NT2/D1 (cell line): Measurements from ENCODE around the gene TMEM187.
A peak's percentile ranks its signal among the peaks of the same experiment; 100 is the strongest.

Experiments
- DNase-seq: peaks from one replicate; pipeline ENCODE4 v3.0.0-alpha.2; 2011; ENCODE audit warnings: low read depth, low spot score
- H3K27me3 ChIP-seq: 2 replicates; pipeline ENCODE4 v1.6.0; 2011; ENCODE audit warnings: mild to moderate bottlenecking; ENCODE audit not compliant: insufficient read length, insufficient read depth
- H3K36me3 ChIP-seq: 2 replicates; pipeline ENCODE4 v1.6.1; 2011; ENCODE audit warnings: mild to moderate bottlenecking, low read length, mixed read lengths; ENCODE audit not compliant: insufficient read depth, insufficient read length
- H3K4me1 ChIP-seq: 2 replicates; pipeline ENCODE4 v1.5.1; 2011; ENCODE audit not compliant: insufficient read depth, insufficient read length
- H3K4me3 ChIP-seq: 2 replicates; pipeline ENCODE4 v1.5.1; 2011; ENCODE audit warnings: low read depth; ENCODE audit not compliant: insufficient read length
- H3K9ac ChIP-seq: 2 replicates; pipeline ENCODE4 v1.6.0; 2011; ENCODE audit warnings: low read depth; ENCODE audit not compliant: insufficient read length
- H3K9me3 ChIP-seq: 2 replicates; pipeline ENCODE4 v1.5.1; 2011; ENCODE audit warnings: mild to moderate bottlenecking, low read length; ENCODE audit not compliant: insufficient read depth
- SUZ12 ChIP-seq: IDR thresholded peaks from 2 replicates; pipeline ENCODE4 v1.6.1; 2011; ENCODE audit not compliant: insufficient read length, insufficient read depth; ENCODE audit errors: extremely low read depth
- YY1 ChIP-seq: IDR thresholded peaks from 2 replicates; pipeline ENCODE4 v1.6.1; 2011; ENCODE audit not compliant: insufficient read length, insufficient read depth
- ZNF274 ChIP-seq: IDR thresholded peaks from 2 replicates; pipeline ENCODE4 v1.6.1; 2011; ENCODE audit warnings: mild to moderate bottlenecking, low read depth, low read length

TMEM187 gene

DNA sequence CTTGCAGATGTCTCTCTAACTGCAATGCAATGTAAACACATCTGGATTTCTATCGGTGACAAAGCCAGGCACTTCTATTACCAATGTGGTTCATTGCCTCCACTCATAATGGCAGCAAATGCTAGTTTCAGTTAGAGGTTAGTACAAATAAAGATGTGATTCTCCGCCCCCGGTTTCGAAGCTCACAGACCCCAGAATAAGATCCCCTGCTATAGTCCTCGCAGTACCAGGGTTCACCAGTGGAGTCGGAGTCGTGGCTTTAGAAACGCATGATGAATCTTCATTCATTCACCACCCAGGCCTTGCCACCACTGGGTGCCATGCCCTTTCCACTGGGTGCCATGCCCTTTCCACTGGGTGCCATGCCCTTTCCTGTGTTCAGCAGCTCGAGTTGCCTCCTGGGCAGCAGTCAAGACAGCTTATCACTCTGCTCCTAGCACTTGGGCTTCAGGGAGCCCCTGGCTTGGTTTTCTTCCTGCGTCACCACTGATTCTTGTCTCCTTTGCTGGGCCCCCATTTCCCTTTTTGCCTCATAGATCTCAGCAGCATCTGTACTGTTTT lies 34.2 kb upstream of the TMEM187 start:
- H3K36me3 ChIP-seq, result no peaks in the 10 kb centered on the region
- no peak overlapping the region for H3K9ac ChIP-seq
- no peak overlapping the region for H3K4me3 ChIP-seq
- H3K4me1 ChIP-seq, result peaks cover 3% of the 10 kb centered on the region
- DNase-seq, result no peak
- no peaks in the 10 kb centered on the region for H3K27me3 ChIP-seq
- no peaks in the 10 kb centered on the region for H3K9me3 ChIP-seq
- TF ChIP-seq SUZ12 (no peak), YY1 (no peak), ZNF274 (no peak)

GRCh38 chrX:153939573-153939972 lies 33.0 kb upstream of the TMEM187 start:
- H3K27me3 ChIP-seq, result no peaks in the 10 kb centered on the region
- no peak for DNase-seq
- TF ChIP-seq SUZ12, result no peak
- no peaks in the 10 kb centered on the region for H3K9me3 ChIP-seq
- no peak overlapping the region for H3K9ac ChIP-seq
- H3K4me3 ChIP-seq, result no peak overlapping the region
- H3K36me3 ChIP-seq, result no peaks in the 10 kb centered on the region
- H3K4me1 ChIP-seq, result peaks cover 6% of the 10 kb centered on the region

GRCh38 chrX:153941336-153942252 lies 31.0 kb upstream of the TMEM187 start:
- no peaks in the 10 kb centered on the region for H3K27me3 ChIP-seq
- H3K4me1 ChIP-seq, result peaks cover 6% of the 10 kb centered on the region
- peaks cover 4% of the 10 kb centered on the region for H3K36me3 ChIP-seq
- no peak overlapping the region for H3K4me3 ChIP-seq
- H3K9ac ChIP-seq, result peak overlapping the region; percentile 32
- H3K9me3 ChIP-seq, result no peaks in the 10 kb centered on the region
- TF ChIP-seq SUZ12 (no peak), YY1 (no peak)
- DNase-seq, result no peak

DNA sequence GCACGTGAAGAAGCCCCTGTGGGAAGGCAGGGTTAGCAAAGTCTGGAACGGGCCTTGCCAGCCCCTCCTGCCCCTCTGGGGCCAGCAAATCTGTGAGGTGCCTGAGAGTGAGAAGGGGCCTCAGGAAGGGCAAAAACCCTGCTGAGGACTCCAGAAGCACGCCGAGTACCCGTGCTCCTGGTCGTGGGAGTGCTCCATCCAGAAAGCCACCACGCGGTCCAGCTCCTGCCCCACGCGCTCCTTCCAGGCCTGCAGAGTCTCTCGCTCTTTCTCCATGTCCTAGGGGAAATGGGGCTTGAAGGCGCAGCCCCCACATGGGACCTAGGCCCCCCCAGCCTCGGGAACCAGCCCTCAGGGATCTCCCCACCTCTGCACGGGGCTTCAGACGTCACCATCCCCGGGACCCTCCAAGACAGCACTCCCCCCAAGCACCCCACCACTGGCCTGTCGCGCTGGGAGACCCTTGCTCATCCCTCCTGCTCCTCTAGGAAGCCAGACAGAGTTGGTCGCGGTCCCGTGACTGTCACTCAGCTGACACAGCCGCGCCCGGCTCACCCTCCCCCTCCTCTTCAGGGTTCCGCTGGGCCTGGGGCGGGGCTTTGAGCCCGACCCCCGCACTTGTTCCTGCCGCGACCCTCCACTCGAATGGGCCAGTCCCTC lies 28.3 kb upstream of the TMEM187 start, which contains the start of gene RENBP:
TSS of gene RENBP (minus strand) at position 504 of the 660 bp plus-strand sequence. CDS start at position 471, 33 bp downstream.
- Histone ChIP-seq H3K36me3 (peaks cover 16% of the 10 kb centered on the region), H3K27me3 (no peaks in the 10 kb centered on the region), H3K4me3 (no peak within 1 kb of the TSS), H3K9ac (peak within 1 kb of the TSS; percentile 32), H3K9me3 (no peaks in the 10 kb centered on the region), H3K4me1 (peaks cover 10% of the 10 kb centered on the region)
- TF ChIP-seq YY1, result no peak
- no peak for TF ChIP-seq ZNF274
- no peak for TF ChIP-seq SUZ12
- no peak for DNase-seq

DNA sequence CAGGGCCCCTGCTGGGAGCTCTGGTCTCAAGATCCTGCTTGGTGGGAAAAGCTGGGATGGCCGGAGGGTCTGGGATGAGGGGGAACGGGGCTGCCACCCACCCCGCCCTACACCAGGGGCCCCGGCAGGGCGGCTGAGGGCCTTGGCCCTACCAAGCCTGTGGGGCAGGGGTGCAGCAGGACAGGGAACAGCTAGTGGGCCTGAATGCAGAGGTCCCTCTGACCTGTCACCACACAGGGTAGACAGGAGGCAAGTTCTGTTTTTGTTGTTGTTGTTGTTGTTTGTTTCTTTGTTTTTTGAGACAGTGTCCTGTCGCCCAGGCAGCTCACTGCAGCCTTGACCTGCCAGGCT lies 27.8 kb upstream of the TMEM187 start:
- H3K27me3 ChIP-seq, result no peaks in the 10 kb centered on the region
- DNase-seq, result no peak
- H3K4me1 ChIP-seq, result peaks cover 10% of the 10 kb centered on the region
- peaks cover 21% of the 10 kb centered on the region for H3K36me3 ChIP-seq
- no peak overlapping the region for H3K9ac ChIP-seq
- H3K9me3 ChIP-seq, result no peaks in the 10 kb centered on the region
- TF ChIP-seq SUZ12, result no peak
- H3K4me3 ChIP-seq, result no peak overlapping the region

- TF ChIP-seq YY1, result no peak
- no peak for TF ChIP-seq ZNF274
- TF ChIP-seq SUZ12, result no peak
- no peak for DNase-seq
- Histone ChIP-seq H3K4me1 (peaks cover 7% of the 10 kb centered on the region), H3K27me3 (no peaks in the 10 kb centered on the region), H3K9ac (no peak overlapping the region), H3K9me3 (no peaks in the 10 kb centered on the region), H3K36me3 (peaks cover 34% of the 10 kb centered on the region), H3K4me3 (no peak overlapping the region)
These were observed 26.3 kb upstream of the TMEM187 start for GRCh38 chrX:153945956-153946943.
